Smooth muscle cell (in vitro differentiated cells): ENCODE data around the gene PSMD6. TPM values are rescaled to one million over a fixed set of nuclear protein-coding genes. Genes with fewer than 3 reads are reported as not detected.

Experiments used
- DNase-seq: peaks from one replicate; lab custom pipeline; 2025; ENCODE audit not compliant: unreplicated experiment; lab: John Stamatoyannopoulos, UW
- H2AFZ ChIP-seq: fragments of 200-600 bp; sonication (generic); 2 replicates; pipeline ENCODE4 v1.6.0; 2016; ENCODE audit warnings: antibody characterized with exemption, low read depth, mild to moderate bottlenecking
- H3F3A ChIP-seq: fragments of 200-600 bp; sonication (generic); 2 replicates; pipeline ENCODE4 v1.6.0; 2017; ENCODE audit warnings: antibody characterized with exemption, low read depth
- H3K27ac ChIP-seq: fragments of 200-600 bp; sonication (generic); 2 replicates; pipeline ENCODE4 v1.5.1; 2016; ENCODE audit warnings: low read depth, mild to moderate bottlenecking
- H3K27me3 ChIP-seq: fragments of 200-600 bp; sonication (generic); 2 replicates; pipeline ENCODE4 v1.6.1; 2016; ENCODE audit warnings: low read depth, mild to moderate bottlenecking
- H3K36me3 ChIP-seq: fragments of 200-600 bp; sonication (generic); 2 replicates; pipeline ENCODE4 v1.5.1; 2016; ENCODE audit warnings: low read depth
- H3K4me1 ChIP-seq: fragments of 200-600 bp; sonication (generic); 2 replicates; pipeline ENCODE4 v1.5.1; 2016; ENCODE audit warnings: low read depth
- H3K4me2 ChIP-seq: fragments of 200-600 bp; sonication (generic); 2 replicates; pipeline ENCODE4 v1.6.0; 2016; ENCODE audit warnings: mild to moderate bottlenecking
- H3K4me3 ChIP-seq: fragments of 200-600 bp; sonication (generic); 2 replicates; pipeline ENCODE4 v1.5.1; 2016; ENCODE audit warnings: mild to moderate bottlenecking
- H3K79me2 ChIP-seq: fragments of 200-600 bp; sonication (generic); 2 replicates; pipeline ENCODE4 v1.6.0; 2016; ENCODE audit warnings: low read depth, mild to moderate bottlenecking
- H3K9ac ChIP-seq: fragments of 200-600 bp; sonication (generic); 2 replicates; pipeline ENCODE4 v1.6.0; 2016; ENCODE audit warnings: low read depth
- H3K9me3 ChIP-seq: fragments of 200-600 bp; sonication (generic); replicated peaks from 2 replicates; pipeline ENCODE4 v1.5.1; 2016; ENCODE audit warnings: low read depth
- H4K20me1 ChIP-seq: fragments of 200-600 bp; sonication (generic); 2 replicates; pipeline ENCODE4 v1.6.0; 2016; ENCODE audit warnings: low read depth
- WGBS: methylation state at CpG from one replicate; pipeline ENCODE4 v1.1.7; 2016; ENCODE audit warnings: low lambda C conversion rate; 5-methylcytosine and 5-hydroxymethylcytosine counted together
- polyA plus RNA-seq: library from polyadenylated mRNA; unstranded; fragments of >200 nt; fragmentation: Nextera tagmentation; extraction: Ambion mirVana; gene quantifications from 2 replicates; pipeline ENCODE4 v1.2.1, GENCODE V29; 2016
- total RNA-seq: library from RNA; depleted of rRNA; stranded (reverse); fragments of >200 nt; gene quantifications from 2 replicates; pipeline ENCODE4 v1.2.3, GENCODE V29; 2014
- TF ChIP-seq, protein P1 (sequence below): fragments of 200-600 bp; sonication (generic); IDR thresholded peaks from 2 replicates; pipeline ENCODE4 v1.5.1; 2017; ENCODE audit warnings: borderline replicate concordance, mild to moderate bottlenecking, antibody characterized with exemption; ENCODE audit not compliant: insufficient read depth, poor library complexity, severe bottlenecking

Gene PSMD6
- total and polyA plus RNA-seq, 2 experiments from 2014 or later: 109 to 119 TPM

DNA sequence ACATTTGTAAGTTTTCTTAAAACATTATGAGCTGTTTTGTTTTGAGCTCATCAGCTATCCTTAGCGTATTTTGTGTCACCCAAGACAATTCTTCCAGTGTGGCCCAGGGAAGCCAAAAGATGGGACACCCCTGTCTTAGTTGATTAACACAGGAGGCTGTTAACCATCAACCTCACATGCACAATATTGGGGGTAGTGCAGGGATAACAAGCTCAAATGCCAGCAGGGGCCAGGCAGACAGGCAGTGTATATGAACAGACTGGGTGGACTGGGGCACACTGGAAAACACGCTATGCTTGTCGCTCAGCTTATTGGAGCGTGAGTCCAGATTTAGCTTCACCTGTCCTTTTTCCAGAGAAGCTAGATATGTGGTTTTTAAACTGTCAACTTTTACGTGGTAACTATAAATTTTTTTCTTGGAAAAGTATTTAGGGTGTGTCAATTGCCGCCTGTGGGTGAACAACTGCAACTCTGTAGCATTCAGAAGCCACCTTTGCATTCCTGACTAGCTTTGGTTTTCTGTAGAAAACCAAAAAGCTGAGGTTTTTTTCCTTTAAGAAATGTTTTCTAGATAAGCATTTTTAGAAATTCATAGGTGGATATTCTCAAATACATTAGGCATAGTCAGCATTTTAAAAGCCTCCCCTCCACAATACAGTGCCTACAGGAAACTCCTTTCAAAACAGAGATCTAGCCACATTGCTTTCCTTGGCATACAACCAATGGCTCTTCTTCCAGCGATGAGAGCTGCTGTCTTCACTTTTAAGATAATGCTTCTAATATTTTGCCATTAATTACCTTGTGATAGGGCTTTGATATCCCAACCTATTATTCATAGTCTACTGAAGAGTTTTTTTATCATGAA is 14.6 kb downstream of the PSMD6 start:
- H3K27ac ChIP-seq: no peak overlapping the region

DNA sequence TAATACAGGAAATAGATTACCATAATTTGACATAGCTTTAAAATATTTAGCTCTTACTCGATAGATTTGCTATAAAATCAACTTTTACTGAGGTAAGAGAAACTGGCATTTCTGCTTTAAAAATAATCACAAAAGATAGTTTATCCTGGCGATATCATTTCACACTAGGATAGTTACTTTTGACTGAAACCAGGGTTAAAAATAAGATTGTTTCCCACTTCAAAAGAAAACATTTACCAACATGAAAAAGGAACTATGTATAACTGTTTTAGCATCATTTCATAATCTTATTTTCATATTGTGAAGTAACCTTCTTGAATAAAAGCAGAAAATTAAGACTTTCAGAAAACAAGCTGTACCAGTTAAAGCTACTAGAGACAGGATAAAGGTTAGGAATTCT is 15.3 kb downstream of the PSMD6 start:
- H3K9me3 ChIP-seq: no peaks in the 10 kb centered on the region
- H3K9ac ChIP-seq: no peak overlapping the region
- H3K27me3 ChIP-seq: no peaks in the 10 kb centered on the region
- no peak overlapping the region for H2AFZ ChIP-seq
- DNase-seq: no peak
- TF ChIP-seq, protein P1, sequence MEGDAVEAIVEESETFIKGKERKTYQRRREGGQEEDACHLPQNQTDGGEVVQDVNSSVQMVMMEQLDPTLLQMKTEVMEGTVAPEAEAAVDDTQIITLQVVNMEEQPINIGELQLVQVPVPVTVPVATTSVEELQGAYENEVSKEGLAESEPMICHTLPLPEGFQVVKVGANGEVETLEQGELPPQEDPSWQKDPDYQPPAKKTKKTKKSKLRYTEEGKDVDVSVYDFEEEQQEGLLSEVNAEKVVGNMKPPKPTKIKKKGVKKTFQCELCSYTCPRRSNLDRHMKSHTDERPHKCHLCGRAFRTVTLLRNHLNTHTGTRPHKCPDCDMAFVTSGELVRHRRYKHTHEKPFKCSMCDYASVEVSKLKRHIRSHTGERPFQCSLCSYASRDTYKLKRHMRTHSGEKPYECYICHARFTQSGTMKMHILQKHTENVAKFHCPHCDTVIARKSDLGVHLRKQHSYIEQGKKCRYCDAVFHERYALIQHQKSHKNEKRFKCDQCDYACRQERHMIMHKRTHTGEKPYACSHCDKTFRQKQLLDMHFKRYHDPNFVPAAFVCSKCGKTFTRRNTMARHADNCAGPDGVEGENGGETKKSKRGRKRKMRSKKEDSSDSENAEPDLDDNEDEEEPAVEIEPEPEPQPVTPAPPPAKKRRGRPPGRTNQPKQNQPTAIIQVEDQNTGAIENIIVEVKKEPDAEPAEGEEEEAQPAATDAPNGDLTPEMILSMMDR: no peak
- H3K36me3 ChIP-seq: peaks cover 27% of the 10 kb centered on the region
- H3K4me2 ChIP-seq: no peak overlapping the region
- H3K4me1 ChIP-seq: no peaks in the 10 kb centered on the region
- WGBS: 100% methylated on average over 2 of the region's 2 CpGs
- no peak overlapping the region for H3K27ac ChIP-seq
- peaks cover 10% of the 10 kb centered on the region for H3K79me2 ChIP-seq
- peaks cover 7% of the 10 kb centered on the region for H3F3A ChIP-seq
- no peak overlapping the region for H3K4me3 ChIP-seq
- H4K20me1 ChIP-seq: peaks cover 41% of the 10 kb centered on the region

More for the DNA sequence above, 14.6 kb downstream of the PSMD6 start:
- no peak overlapping the region for H3K9ac ChIP-seq
- TF ChIP-seq, protein P1: no peak
- H3K4me3 ChIP-seq: no peak overlapping the region
- H3K79me2 ChIP-seq: peaks cover 13% of the 10 kb centered on the region
- no peak for DNase-seq
- no peak overlapping the region for H3K4me2 ChIP-seq
- H3F3A ChIP-seq: peaks cover 7% of the 10 kb centered on the region
- H3K27me3 ChIP-seq: no peaks in the 10 kb centered on the region
- H2AFZ ChIP-seq: no peak overlapping the region
- 86% methylated on average over 7 of the region's 7 CpGs for WGBS
- peaks cover 47% of the 10 kb centered on the region for H4K20me1 ChIP-seq
- no peaks in the 10 kb centered on the region for H3K4me1 ChIP-seq
- peaks cover 33% of the 10 kb centered on the region for H3K36me3 ChIP-seq
- no peaks in the 10 kb centered on the region for H3K9me3 ChIP-seq

DNA sequence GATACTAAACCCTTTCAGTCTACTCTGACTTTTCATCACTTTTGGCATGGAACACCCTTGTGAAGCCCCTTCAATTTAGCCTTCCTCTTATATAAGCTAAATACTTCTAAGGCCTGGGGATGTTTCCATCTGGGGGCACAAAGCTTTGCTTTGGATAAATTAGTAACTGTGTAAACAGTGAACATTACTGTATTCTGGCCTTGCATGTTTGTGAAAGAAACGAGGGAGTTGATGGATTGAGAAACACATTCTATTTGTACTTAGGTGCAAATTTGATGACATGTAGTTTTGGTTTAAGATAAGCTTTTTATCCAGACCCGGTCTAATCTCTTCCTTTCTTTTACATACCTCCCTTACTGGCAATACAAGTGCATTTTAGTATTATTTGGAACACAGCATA is 19.7 kb downstream of the PSMD6 start:
- 91% methylated on average over 2 of the region's 2 CpGs for WGBS
- Histone ChIP-seq H3K79me2 (no peaks in the 10 kb centered on the region), H3K27ac (no peak overlapping the region), H3K4me1 (no peaks in the 10 kb centered on the region), H3K4me2 (no peak overlapping the region), H3K9ac (no peak overlapping the region), H3K9me3 (no peaks in the 10 kb centered on the region), H3K4me3 (no peak overlapping the region), H2AFZ (no peak overlapping the region), H3K27me3 (no peaks in the 10 kb centered on the region), H3K36me3 (no peaks in the 10 kb centered on the region), H3F3A (no peaks in the 10 kb centered on the region), H4K20me1 (peaks cover 8% of the 10 kb centered on the region)
- TF ChIP-seq, protein P1: no peak
- no peak for DNase-seq
